Lower leg skin (tissue), 4 donors: ENCODE results near the gene DNAH14. TPM values are rescaled to one million over a fixed set of nuclear protein-coding genes. Genes with fewer than 3 reads are reported as not detected.

Source experiments
- DNase-seq, 2 donors: peaks; one replicate each; pipeline ENCODE4 v3.0.0-alpha.2; 2019; ENCODE audit warnings: low spot score in 2 of 2
- H3K4me3 ChIP-seq: fragments of 200-600 bp; sonication (generic); 2 replicates; pipeline ENCODE4 v1.5.1; 2017; ENCODE audit warnings: mild to moderate bottlenecking, low read depth; ENCODE audit not compliant: poor library complexity, severe bottlenecking
- CTCF ChIP-seq, 3 donors: fragments of 450-650 bp; IDR thresholded peaks; one replicate each; pipeline ENCODE4 v1.5.1; 2016; ENCODE audit warnings: antibody characterized with exemption in 3 of 3, mild to moderate bottlenecking in 3 of 3, moderate library complexity in 2 of 3
- POLR2A ChIP-seq, 2 donors: fragments of 450-650 bp; IDR thresholded peaks; one replicate each; pipeline ENCODE4 v1.6.1; 2016 to 2017; ENCODE audit warnings: antibody characterized with exemption in 2 of 2, mild to moderate bottlenecking in 1 of 2, moderate library complexity in 1 of 2
- WGBS, 2 donors: methylation state at CpG; one replicate each; pipeline ENCODE4 v1.1.5; 2018; 5-methylcytosine and 5-hydroxymethylcytosine counted together
- intact Hi-C: fragments of 100-400 bp; cut with DNase I; formaldehyde crosslinking; loops from one replicate; pipeline ENCODE4 v1.15.0; 2023; ENCODE audit warnings: low total_unique reads
- total RNA-seq, 4 donors: library from RNA; depleted of rRNA; stranded (reverse); fragments of >200 nt; gene quantifications; one replicate each; pipeline ENCODE4 v1.1.0, GENCODE V29; 2016

The DNAH14 gene
- total RNA-seq, 4 donors from 2014 or later, result 0.84 to 3.0 (median 1.8) TPM

DNA sequence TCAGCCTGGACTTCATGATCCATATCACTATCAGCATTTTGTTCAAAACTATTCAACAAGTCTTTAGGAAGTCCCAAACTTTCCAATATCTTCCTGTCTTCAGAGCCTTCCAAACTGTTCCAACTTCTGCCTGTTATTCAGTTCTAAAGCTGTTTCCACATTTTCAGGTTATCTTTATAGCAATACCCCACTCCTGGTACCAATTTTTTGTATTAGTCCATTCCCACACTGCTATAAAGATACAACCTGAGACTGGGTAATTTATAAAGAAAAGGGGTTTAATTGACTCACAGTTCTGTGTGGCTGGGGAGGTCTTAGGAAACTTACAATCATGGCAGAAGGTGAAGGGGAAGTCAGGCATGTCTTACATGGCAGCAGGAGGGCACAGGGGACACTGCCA, 18.3 kb upstream of the DNAH14 start:
- no peak for TF ChIP-seq CTCF (IDR thresholded peaks at IDR 0.05)
- TF ChIP-seq POLR2A (IDR thresholded peaks at IDR 0.05), result no peak
- intact Hi-C loops, result no loop called here
- no peak for DNase-seq
- H3K4me3 ChIP-seq, result no peak overlapping the region

DNA sequence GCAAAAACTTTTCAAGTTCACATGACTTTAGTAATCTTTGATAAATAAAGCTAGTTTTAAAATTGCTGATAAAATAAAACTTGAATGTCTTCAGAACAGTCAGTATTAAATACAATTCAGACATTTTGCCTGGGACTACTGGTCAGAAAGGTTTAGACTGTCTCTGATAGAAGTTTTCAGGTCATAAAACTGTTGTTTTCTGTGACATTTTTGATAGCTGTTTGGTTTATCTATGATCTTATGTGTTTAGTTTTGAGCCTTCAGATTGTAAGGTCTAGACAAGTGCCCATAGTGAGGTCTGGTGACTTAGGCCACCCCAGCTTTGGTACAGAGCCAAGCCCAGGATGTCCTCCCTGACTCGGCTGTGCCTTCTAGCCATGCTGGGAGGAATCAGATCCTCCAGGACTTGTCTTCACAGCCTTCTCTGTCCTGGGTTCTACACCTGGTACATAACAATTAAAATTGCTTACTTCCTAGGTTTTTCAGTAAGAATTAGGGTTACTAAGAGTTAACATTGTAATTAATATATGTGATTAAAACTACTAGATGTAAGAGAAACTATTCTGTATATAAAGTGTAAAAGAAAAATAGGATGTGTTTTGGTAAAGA, 15.1 kb upstream of the DNAH14 start:
- 80 to 89% methylated on average over 1 of the region's 1 CpG for WGBS, 2 donors
- no peak for TF ChIP-seq POLR2A (IDR thresholded peaks at IDR 0.05)
- no peak for TF ChIP-seq CTCF (IDR thresholded peaks at IDR 0.05)
- intact Hi-C loops, result no loop called here
- H3K4me3 ChIP-seq, result no peak overlapping the region
- no peak for DNase-seq

GRCh38 chr1:224919508-224919907, 10.0 kb upstream of the DNAH14 start:
- DNase-seq, result no peak
- intact Hi-C loops, result no loop called here
- 90 to 91% methylated on average over 4 of the region's 4 CpGs for WGBS, 2 donors
- TF ChIP-seq POLR2A (IDR thresholded peaks at IDR 0.05), result no peak
- TF ChIP-seq CTCF (IDR thresholded peaks at IDR 0.05), result no peak
- H3K4me3 ChIP-seq, result no peak overlapping the region

- intact Hi-C loops, result no loop called here
- TF ChIP-seq POLR2A (IDR thresholded peaks at IDR 0.05) (no peak), CTCF (IDR thresholded peaks at IDR 0.05) (no peak)
- DNase-seq, result no peak
- no peak overlapping the region for H3K4me3 ChIP-seq
Measured at GRCh38 chr1:224920930-224921329, 8.5 kb upstream of the DNAH14 start.

DNA sequence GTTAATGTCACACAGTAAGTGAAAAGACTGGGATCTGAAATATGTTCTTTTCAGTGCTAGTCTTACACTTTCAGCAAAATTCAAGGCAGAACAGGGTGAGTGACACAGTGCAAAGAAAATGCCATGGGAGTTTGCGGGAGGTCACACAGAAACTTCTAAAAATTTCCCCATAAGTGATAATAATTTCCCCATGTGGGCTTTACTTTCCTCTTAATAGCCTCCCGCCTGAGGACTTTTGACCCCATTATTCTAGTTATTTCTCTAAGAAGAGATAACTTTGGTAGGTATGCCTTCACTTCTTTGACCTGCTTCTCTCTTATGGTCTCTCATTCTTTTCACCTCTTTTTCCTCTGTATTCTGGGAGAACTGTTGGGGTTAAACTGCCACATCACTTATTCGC, 8.1 kb upstream of the DNAH14 start:
- no peak for DNase-seq
- 91 to 95% methylated on average over 3 of the region's 3 CpGs for WGBS, 2 donors
- H3K4me3 ChIP-seq, result no peak overlapping the region
- intact Hi-C loops, result no loop called here
- no peak for TF ChIP-seq POLR2A (IDR thresholded peaks at IDR 0.05)
- no peak for TF ChIP-seq CTCF (IDR thresholded peaks at IDR 0.05)
